SKM-1 treated with dmso at 0.1 percent for 144 hours (cell line): ENCODE data around the gene CCL4.
"Not testable (repeated sequence)": the region's sequence is repeated elsewhere in the genome, so short reads cannot be mapped to it uniquely, and the experiment has no call there.

Source experiments
- DNase-seq: peaks from one replicate; lab custom pipeline; 2025; ENCODE audit not compliant: unreplicated experiment; lab: John Stamatoyannopoulos, UW

Gene CCL4

DNA sequence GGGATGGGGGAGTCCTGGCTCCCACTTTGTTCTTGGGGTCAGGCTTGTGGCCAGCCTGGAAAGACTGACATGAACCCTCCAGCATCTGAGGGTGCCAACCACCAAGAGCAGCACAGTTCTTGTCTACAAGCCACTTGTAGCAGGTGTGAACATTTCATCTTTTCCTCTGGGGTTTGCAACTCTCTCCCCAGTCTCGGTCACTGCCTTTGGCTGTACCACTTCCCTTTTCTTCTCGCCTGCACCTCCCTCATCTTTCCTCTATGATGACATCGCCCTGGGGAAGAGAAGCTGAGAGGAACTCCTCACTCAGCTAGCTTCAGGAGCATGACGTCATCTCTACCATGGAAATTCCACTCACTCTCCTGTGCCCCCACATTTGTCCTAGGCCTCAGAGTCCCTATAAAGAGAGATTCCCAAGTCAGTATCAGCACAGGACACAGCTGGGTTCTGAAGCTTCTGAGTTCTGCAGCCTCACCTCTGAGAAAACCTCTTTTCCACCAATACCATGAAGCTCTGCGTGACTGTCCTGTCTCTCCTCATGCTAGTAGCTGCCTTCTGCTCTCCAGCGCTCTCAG lies at the start of gene CCL4:
Gene CCL4 (plus strand): TSS at position 427 of the 575 bp plus-strand sequence. CDS start 79 bp downstream, at position 506.
- DNase-seq: peak; percentile 73

DNA sequence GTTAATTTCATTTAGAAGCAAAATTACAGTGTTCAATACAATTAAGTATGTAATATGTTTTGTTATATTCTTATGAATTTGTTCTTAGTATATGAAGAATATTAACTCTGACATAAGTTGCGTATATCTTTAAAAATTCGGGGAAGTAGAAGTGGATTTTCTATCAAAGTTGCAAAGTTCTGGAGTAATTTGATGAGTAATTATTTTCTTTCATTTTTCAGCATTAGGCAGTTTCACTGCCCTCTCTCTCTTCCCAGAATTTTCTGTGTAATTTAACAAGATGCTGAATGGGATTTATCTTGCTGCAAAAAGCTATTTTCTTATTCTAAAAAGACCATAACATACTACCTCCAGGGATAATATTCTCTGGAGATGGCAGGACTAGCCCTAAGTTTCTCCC lies 48.5 kb upstream of the CCL4 start:
- no peak for DNase-seq

DNA sequence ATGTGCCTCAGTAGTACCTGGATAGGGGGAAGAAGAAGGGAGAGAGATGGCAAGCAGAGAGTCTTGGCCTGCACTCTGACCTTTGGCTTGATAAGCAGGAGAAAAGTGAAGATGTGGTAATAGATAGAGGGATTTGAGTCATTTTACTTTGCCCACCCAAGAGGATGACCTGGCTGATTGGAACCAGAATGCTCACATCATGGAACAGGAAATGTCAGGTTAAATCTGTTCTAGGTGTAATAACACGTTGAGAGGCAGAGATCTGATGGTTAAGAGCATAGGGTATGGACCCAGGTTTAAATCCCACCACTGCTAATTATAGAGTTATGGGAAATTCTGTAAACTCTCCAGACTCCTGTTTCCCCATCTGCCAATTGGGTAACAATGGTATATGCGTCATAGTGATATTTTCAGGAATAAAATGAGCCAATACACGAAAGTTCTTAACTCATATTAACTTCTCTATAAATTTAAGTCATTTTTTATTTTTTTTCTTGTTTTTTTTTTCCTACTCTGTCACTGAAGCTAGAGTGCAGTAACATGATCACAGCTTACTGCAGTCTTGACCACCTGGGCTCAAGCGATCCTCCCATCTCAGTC lies 47.6 kb upstream of the CCL4 start:
- DNase-seq: no peak

DNA sequence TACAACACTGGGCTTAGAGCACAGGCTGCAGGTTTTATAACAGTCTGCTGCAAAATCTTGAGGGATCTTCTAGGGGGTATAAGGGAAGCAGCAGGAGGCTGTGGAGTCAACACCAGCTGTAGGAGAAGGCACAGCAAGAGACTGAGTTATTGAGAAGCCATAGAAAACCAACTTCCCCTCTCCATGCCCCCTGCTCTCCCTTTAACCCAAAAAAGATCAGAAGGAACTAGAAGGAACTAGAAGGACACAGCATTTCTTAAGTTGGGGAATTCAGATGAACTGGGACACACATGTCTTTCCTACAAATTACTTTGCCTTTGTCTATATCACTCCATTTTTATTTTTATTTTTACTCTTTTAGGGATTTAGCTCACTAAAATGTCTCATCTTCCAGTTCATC lies 45.7 kb upstream of the CCL4 start:
- no peak for DNase-seq

DNA sequence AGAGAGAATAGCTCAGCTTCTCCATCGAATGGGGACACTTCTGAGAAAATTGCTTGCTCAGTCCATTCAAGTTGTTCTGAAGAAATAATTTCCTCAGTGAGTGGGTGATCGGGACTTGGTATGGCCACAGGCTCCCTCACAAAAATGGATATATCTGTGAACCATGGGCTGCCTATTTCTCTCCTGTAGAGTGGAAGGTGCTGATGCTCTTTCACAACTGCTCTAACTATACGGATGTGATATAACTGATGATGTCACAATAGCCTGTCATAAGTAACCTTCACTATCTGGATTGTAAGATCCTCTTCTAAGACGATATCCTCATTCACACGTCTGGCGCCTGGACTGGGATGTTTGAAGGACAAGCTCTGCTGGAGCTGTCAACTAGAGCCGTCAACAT lies 44.2 kb upstream of the CCL4 start:
- no peak for DNase-seq

DNA sequence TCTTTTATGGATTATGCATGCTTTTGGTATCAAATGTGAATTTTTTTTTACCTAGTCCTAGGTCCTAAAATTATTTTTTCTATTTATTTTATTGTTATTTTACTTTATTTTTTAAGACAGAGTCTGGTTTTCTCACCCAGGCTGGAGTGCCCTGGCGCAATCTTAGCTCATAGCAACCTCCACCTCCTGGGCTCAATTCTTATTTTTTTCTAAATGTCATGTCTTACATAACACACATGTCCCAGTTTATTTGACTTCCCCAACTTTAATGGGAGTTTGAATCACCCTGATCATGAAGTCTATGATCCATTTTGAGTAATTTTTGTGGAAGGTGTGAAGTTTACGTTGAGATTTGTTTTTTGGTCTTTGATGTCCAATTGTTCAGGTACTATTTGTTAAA lies 42.8 kb upstream of the CCL4 start:
- DNase-seq: no peak

DNA sequence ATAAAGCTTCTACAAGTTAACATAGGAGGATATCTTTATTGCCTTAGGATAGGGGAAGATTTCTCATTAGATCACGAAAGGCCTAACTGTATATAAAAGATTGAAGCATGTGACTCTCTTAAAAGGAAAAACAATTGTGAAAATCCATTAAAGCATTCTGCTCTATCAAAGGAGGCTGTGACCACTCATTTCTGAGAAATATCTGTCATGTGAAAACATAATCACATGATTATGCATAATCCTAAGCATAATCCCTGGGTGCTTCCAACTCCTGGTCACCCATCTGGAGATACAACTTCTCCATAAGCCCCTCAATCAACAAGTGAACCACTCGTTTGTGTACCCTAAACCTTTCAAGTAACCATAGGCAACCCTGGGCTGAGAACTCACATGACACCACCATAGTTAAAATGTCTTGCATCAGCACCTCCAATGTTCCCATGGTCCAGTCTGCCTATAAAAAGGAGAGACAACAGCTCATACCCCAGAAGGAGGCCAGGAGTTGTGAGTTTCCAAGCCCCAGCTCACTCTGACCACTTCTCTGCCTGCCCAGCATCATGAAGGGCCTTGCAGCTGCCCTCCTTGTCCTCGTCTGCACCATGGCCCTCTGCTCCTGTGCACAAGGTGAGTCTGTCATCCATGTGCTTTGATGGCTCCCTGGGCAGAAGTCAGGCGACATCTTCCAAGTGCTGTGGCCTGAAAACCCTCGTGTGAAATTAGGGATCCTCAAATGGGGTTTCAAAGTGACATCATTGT lies 39.7 kb upstream of the CCL4 start, which contains the start of gene CCL18:
Gene CCL18 (plus strand): TSS at position 487 of the 756 bp plus-strand sequence. CDS start 71 bp downstream, at position 558.
- DNase-seq: no peak

DNA sequence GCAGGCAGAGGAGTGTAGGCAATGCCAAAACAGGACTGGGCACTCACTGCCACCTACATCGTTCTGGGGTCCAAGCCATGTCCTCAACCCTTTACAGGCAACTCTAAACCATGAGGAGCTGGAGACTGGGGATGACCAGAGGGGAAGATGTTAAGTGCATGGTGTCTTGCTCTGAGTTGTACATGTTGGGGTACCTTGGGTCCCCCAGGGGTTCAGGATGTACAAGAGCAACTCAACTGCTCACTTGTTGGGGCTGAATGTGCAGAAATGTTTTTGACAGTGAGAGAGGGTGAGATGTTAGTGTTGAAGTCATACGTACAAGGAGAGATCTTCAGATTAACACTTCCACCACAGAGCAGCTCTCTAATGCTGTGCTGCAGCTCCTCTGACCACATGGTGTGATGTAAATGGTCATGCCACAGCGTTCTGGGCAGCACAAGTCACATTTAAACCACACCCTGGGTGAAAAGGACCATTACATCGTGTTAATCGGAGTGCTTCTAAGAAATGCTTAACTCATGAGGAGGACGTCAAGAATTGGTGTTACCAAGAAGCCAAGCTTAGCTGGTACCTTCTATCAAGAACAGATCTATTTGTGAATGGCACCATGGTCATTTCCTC lies 37.2 kb upstream of the CCL4 start:
- no peak for DNase-seq

DNA sequence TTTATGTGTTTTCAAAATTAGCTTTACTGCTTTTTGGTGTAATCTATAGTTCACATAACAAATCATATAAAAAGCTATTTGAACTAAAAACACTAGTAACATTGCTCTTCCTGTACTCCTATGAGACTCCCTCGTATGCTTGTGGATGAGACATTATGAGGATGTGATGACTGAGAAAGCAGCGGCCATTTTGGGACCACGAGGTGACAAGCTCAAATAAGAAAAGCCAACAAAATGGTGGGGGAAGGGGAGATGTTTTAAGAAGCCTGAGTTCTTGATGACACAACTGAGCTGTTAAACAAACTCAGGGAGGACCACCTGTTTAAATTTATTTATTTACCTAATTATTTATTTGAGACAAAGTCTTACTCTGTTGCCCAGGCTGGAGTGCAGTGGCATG lies 35.1 kb upstream of the CCL4 start:
- DNase-seq: no peak

DNA sequence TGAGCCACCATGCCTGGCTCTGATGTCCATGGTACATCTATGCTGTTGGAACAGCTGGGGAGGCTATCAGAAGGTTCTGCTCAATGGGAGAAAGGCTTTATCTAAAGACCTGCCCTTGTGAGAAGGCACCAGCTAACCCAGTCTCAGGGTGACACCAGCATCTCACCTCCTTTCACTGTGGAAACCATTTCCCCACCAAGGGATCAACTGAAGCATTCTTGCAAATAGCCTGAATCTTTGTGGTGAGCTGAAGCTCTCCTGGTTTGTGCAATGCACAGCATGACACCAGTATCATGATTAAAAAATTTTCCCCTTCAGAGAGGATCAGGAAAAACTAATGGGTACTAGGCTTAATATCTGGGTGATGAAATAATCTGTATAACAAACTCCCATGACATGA lies 34.5 kb upstream of the CCL4 start:
- DNase-seq: no peak

DNA sequence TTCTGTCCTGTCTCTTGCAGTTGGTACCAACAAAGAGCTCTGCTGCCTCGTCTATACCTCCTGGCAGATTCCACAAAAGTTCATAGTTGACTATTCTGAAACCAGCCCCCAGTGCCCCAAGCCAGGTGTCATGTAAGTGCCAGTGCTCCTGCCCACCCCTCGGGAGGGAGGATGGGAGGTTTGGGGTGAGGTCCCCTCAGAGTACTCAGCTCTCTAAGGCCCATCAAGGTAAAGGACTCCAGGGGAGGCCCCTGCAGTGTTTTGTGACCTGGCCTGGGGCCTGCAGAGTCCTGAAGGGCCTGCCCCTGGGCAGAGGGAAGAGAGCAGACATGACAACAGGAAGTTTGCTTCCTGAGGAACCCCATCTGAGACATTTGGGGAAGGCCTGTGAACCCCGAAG lies 33.2 kb upstream of the CCL4 start:
- no peak for DNase-seq

DNA sequence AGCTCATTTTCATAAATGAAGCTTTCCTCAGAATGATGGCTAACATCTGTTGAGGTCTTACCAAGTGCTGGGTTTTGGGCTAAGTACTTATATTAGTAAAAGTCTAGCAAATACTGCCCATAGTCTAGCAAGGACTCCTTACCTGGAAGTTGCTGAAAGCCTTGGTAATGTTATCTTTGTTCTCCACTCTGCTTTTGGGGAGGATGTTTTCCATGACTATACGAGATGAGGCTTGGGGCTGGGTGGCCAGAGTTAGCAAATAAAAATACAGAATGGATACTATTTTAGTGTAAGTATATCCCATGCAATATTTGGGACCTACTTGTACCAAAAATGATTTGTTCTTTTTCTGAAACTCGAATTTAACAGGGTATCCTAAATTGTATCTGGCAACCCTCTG lies 31.9 kb upstream of the CCL4 start:
- DNase-seq: no peak

DNA sequence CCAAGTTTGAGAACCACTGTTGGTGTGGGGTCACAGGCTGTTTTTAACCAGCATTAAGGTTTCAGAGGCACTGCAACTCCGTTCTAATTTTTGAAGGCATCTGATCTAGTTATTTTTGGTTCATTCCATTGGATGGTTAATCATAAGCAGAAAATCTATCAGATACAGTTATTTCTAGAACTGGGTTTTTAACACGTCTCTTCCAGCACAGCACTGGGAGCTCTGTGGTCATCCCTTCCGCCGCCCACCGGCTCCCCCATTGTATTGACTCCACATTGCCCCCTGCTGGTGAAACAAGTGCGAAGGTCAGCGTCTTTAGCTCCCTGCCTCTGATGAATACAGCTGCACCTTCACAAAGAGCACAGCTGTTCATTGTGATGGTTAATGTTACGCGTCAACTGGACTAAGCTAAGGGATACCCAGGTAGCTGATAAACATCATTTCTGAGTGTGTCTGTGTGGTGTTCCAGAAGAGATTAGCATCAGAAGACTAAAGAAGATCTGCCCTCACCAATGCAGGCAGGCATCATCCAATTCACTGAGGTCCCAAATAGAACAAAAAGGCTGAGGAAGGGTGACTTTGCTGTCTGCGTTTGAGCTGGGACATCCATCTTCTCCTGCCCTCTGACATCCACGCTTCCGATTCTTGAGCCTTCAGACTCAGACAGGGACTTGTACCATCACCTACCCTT lies 31.1 kb upstream of the CCL4 start:
- DNase-seq: peak; percentile 20

DNA sequence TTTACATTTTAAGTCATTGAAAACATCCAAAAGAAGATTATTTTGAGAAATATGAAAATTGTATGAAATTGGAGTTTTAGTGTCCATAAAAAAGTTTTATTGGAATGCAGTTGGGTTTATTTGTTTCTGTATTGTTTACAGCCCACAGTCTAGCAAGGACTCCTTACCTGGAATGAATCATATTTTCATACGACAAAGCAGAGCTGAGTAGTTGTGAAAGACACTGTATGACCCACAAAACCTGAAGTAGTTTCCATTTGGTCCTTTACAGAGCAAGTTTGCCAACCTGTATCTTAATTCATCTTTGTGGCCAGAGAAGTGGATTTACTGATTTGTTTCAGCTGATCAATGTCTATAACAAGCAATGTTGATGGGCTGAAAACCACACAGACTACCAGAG lies 29.3 kb upstream of the CCL4 start:
- no peak for DNase-seq

DNA sequence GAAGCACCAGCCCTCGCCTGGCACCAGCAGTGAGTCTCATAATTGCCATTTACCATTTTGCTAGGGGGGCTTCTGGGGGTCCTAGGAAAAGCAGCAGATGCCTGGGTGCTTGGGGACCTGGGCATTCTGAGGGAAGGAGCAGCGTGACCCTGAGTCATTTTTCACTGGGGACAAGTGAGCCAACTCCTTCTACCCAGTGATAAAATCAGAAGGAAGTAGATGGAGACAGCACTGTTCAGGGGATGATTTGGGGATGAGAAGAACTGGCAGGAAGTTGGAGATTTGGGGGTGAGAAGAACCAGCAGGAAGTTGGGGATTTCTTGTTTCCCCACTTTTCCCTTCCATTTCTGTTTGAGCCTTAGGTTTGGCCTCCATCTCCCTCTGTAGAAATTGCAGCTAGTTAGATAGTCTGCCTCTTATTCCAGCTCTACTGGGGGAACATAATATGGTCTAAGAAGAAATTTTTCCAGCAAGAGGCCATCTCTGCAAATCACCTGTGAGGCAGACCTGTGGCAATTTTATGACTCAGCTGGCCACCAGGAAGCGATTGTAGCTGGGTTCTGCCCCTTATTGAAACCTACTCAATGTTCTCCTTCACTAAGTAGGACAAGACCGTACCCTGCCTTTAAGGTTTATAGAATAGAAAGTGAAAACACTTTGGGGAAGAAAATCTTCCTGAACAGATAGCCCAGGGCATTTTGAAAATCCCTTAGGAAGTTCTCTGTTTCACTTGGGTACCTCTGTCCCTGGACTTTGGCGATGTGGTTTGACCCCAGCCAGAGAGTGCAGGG lies 21.8 kb upstream of the CCL4 start:
- not testable (repeated sequence) for DNase-seq

DNA sequence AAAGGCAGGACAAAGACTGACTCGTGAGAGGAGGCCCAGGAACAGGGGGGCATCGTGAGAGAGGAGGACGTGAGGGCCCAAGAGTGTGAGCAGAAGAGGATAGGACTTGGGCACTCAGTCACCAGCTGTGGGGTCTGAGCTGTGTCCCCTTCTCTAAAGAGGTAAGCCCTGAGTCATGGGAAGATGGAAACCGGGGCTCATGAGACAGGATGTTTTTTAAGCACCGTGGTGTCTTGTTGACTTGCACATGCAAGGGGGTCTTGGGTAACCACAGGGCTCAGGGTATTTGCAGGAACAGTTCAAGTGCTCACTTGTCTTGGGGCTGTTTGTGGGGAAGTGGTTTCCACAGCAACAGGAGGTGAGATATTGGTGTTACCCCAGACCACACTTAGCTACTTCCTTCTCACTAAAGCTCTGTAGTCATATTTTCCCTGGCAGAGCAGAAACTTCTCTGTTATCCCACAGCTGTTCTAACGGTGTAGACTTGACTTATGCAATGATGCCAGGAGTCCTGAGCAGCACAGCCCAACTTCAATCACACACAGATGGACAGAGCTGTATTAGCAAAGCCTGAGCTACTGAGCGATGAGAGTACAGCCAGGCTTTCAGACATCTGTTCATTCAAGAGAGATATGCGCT lies 21.0 kb upstream of the CCL4 start:
- peak; percentile 100 for DNase-seq

DNA sequence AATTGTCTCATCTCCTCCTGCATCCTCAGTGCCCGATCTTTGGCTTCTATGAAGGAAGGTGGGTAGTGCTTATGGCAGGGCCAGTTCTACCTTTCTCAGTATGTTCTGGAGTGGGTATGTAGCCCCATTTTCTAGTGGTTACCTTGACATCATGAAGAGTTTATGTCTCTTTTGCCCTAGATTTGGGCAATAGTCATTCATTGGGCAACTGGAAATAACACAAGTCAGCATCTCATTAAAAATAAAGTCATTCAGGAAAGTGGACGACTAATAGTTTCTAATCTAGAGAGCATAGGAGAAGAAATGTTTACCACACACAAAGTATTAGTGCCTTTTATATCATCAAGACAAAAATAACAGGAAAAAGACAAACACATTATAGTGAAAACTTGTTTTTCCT lies 19.9 kb upstream of the CCL4 start:
- DNase-seq: peak; percentile 16

DNA sequence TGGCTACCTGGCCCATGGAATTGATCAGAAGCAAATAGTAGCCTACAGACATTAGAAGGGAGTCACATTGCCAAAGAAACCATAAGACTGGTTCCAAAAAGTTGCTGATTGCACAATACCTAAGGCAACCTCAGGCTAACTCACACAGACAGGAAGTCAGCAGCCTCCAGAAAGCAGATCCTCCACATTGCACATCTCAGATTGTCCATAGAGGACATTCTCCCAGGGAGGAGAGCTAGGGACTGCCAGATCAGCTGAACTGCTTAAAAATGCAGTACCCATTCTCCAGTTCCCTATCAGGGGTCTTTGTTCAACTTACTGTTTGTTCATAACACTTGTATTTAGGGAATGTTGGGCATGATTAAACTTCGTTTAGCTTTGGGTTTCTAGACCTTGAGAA lies 17.9 kb upstream of the CCL4 start:
- DNase-seq: peak; percentile 75

DNA sequence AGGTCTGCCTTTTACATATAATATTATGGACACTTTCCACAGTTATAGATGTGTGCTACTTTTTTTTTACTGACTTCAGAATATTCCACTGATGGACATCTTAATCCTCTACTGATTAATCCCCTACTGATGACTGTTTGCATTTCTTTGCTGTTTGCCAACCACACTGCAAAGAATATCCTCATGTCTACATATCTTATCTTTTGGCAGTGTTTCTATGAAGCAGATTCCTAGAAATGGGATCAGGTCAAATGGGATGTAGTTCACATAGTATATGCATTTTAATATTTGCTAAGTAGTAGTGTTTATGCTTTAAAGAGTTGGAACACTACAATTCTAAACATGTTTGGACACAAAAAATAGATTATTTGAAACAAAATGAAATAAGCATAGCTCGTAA lies 16.8 kb upstream of the CCL4 start:
- DNase-seq: no peak

DNA sequence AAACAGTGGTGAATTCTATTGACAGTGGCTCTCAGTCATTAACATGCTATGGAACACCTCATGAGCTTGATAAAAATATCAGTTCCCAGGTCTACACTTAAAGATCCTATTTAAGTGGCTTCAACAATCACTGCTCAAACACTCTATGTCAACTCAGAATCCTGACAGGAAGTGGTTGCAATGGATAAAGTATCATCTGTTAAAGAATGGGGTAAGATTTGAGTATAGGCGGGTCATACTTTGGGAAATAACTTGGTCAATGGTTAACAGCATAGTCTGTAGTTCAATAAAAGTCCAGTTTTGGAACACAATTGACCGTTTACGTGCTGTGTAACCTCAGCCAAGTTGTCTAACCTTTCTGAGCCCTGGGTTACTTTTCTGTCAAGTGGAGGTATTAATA lies 16.2 kb upstream of the CCL4 start:
- not testable (repeated sequence) for DNase-seq
